GM21723 (cell line): ENCODE data around the gene CCL28.

Experiments
- ATAC-seq: cut with Tn5 transposase; IDR thresholded peaks from one replicate; pipeline ENCODE4 v1.9.1; 2021; ENCODE audit warnings: mild to moderate bottlenecking, moderate library complexity; ENCODE audit not compliant: unreplicated experiment

Gene CCL28

GRCh38 chr5:43358301-43358700, 53.9 kb downstream of the CCL28 start:
- ATAC-seq = no peak

- ATAC-seq = no peak
Measured at GRCh38 chr5:43357878-43358281, 54.3 kb downstream of the CCL28 start.

- no peak for ATAC-seq
Measured at GRCh38 chr5:43357067-43357466, 55.1 kb downstream of the CCL28 start.

- ATAC-seq = no peak
Measured at GRCh38 chr5:43354774-43355173, 57.4 kb downstream of the CCL28 start.

GRCh38 chr5:43353668-43354067, 58.5 kb downstream of the CCL28 start:
- ATAC-seq = no peak

GRCh38 chr5:43352915-43353314, 59.3 kb downstream of the CCL28 start:
- no peak for ATAC-seq

GRCh38 chr5:43352131-43352530, 60.1 kb downstream of the CCL28 start:
- no peak for ATAC-seq

GRCh38 chr5:43348861-43349363, 63.3 kb downstream of the CCL28 start:
- no peak for ATAC-seq

- ATAC-seq = no peak
Measured at GRCh38 chr5:43348207-43348606, 64.0 kb downstream of the CCL28 start.

- ATAC-seq = no peak
Measured at GRCh38 chr5:43338862-43339261, 73.3 kb downstream of the CCL28 start.

GRCh38 chr5:43336159-43336558, 76.0 kb downstream of the CCL28 start:
- no peak for ATAC-seq

GRCh38 chr5:43335681-43336080, 76.5 kb downstream of the CCL28 start:
- ATAC-seq = no peak

GRCh38 chr5:43332401-43332800, 79.8 kb downstream of the CCL28 start:
- no peak for ATAC-seq
